HEK293 (cell line): ENCODE results near the gene MYH7B.

Experiments
- CTCF ChIA-PET: fragments of 350-600 bp; formaldehyde crosslinking; extraction: SDS; loops from one replicate; lab custom pipeline; 2021; ENCODE audit warnings: antibody characterized with exemption; lab: Yijun Ruan, JAX
- POLR2A ChIA-PET: fragments of 300-600 bp; formaldehyde crosslinking; extraction: SDS; loops from one replicate; lab custom pipeline; 2020; ENCODE audit warnings: antibody characterized with exemption, inconsistent platforms; lab: Yijun Ruan, JAX
- H3K27ac ChIP-seq: fragments of 200-500 bp; sonication (Bioruptor generic); 2 replicates; pipeline ENCODE4 v1.5.1; 2014; ENCODE audit warnings: low read depth, low read length, control low read depth, inconsistent platforms; ENCODE audit errors: extremely low read depth
- H3K36me3 ChIP-seq, 2 experiments: fragments of 200-500 bp in 1 of 2; sonication (Bioruptor generic) in 1 of 2; 1 replicate in 1 of 2; 2 replicates in 1 of 2; pipeline ENCODE4 v1.5.1; 2014 to 2017; ENCODE audit warnings: inconsistent platforms in 2 of 2, low read length in 2 of 2; ENCODE audit not compliant: control insufficient read depth in 2 of 2, insufficient read depth in 1 of 2
- H3K4me1 ChIP-seq: fragments of 200-500 bp; sonication (Bioruptor generic); 2 replicates; pipeline ENCODE4 v1.5.1; 2014; ENCODE audit warnings: mild to moderate bottlenecking, low read length, inconsistent platforms; ENCODE audit not compliant: control insufficient read depth, insufficient read depth
- H3K4me3 ChIP-seq: 2 replicates; pipeline ENCODE4 v1.5.1; 2011; ENCODE audit warnings: low read depth, mild to moderate bottlenecking, control low read depth, low read length, moderate library complexity
- H3K9me3 ChIP-seq: fragments of 200-500 bp; sonication (Bioruptor generic); 2 replicates; pipeline ENCODE4 v1.5.1; 2014; ENCODE audit warnings: low read depth, low read length, inconsistent platforms; ENCODE audit not compliant: control insufficient read depth, insufficient read depth
- KLF1 ChIP-seq: fragments of 450-650 bp; formaldehyde crosslinking; IDR thresholded peaks from 2 replicates; pipeline ENCODE4 v1.5.1; 2016; ENCODE audit warnings: missing biosample characterization, missing genetic modification characterization
- KLF10 ChIP-seq: fragments of 450-650 bp; IDR thresholded peaks from 2 replicates; pipeline ENCODE4 v1.5.1; 2018; ENCODE audit warnings: missing biosample characterization, mild to moderate bottlenecking, missing genetic modification characterization
- MEIS1 ChIP-seq: sonication (generic); formaldehyde crosslinking; IDR thresholded peaks from 2 replicates; pipeline ENCODE4 v1.8.1; 2022; ENCODE audit warnings: missing genetic modification reagents, mild to moderate bottlenecking, borderline replicate concordance
- OSR2 ChIP-seq: fragments of 450-650 bp; formaldehyde crosslinking; IDR thresholded peaks from 2 replicates; pipeline ENCODE4 v1.5.1; 2016; ENCODE audit warnings: missing biosample characterization, missing genetic modification characterization
- SP2 ChIP-seq: fragments of 450-650 bp; formaldehyde crosslinking; IDR thresholded peaks from 2 replicates; pipeline ENCODE4 v1.5.1; 2016; ENCODE audit warnings: missing biosample characterization, missing genetic modification characterization
- TRIM28 ChIP-seq: IDR thresholded peaks from 2 replicates; pipeline ENCODE4 v1.6.1; 2011; ENCODE audit warnings: low read length, control low read depth, borderline replicate concordance
- ZBTB17 ChIP-seq: fragments of 450-650 bp; formaldehyde crosslinking; IDR thresholded peaks from 2 replicates; pipeline ENCODE4 v1.5.1; 2016; ENCODE audit warnings: missing biosample characterization, missing genetic modification characterization
- ZFHX2 ChIP-seq: fragments of 450-650 bp; formaldehyde crosslinking; conservative IDR thresholded peaks from 2 replicates; pipeline ENCODE4 v1.5.1; 2016; ENCODE audit warnings: missing biosample characterization, missing genetic modification characterization
- ZNF146 ChIP-seq: fragments of 450-650 bp; formaldehyde crosslinking; IDR thresholded peaks from 2 replicates; pipeline ENCODE4 v1.5.1; 2016; ENCODE audit warnings: missing biosample characterization, missing genetic modification characterization
- ZNF184 ChIP-seq: fragments of 450-650 bp; IDR thresholded peaks from 2 replicates; pipeline ENCODE4 v1.5.1; 2018; ENCODE audit warnings: missing biosample characterization, mild to moderate bottlenecking, missing genetic modification characterization
- ZNF24 ChIP-seq: fragments of 450-650 bp; formaldehyde crosslinking; IDR thresholded peaks from 2 replicates; pipeline ENCODE4 v1.5.1; 2016; ENCODE audit warnings: missing biosample characterization, missing genetic modification characterization
- ZNF394 ChIP-seq: fragments of 450-650 bp; formaldehyde crosslinking; IDR thresholded peaks from 2 replicates; pipeline ENCODE4 v1.5.1; 2016; ENCODE audit warnings: missing biosample characterization, missing genetic modification characterization, mild to moderate bottlenecking, moderate library complexity, borderline replicate concordance
- ZNF404 ChIP-seq: fragments of 450-650 bp; formaldehyde crosslinking; IDR thresholded peaks from 2 replicates; pipeline ENCODE4 v1.5.1; 2017; ENCODE audit warnings: missing biosample characterization, missing genetic modification characterization
- ZNF416 ChIP-seq: fragments of 450-650 bp; formaldehyde crosslinking; IDR thresholded peaks from 2 replicates; pipeline ENCODE4 v1.5.1; 2016; ENCODE audit warnings: missing biosample characterization, missing genetic modification characterization
- ZNF473 ChIP-seq: fragments of 450-650 bp; formaldehyde crosslinking; IDR thresholded peaks from 2 replicates; pipeline ENCODE4 v1.5.1; 2017; ENCODE audit warnings: missing biosample characterization, missing genetic modification characterization
- ZNF623 ChIP-seq: fragments of 450-650 bp; formaldehyde crosslinking; IDR thresholded peaks from 2 replicates; pipeline ENCODE4 v1.5.1; 2016; ENCODE audit warnings: missing biosample characterization, missing genetic modification characterization
- ZNF626 ChIP-seq: fragments of 450-650 bp; sonication (Bioruptor Pico); formaldehyde crosslinking; IDR thresholded peaks from 2 replicates; pipeline ENCODE4 v1.5.1; 2018; ENCODE audit warnings: missing biosample characterization, missing genetic modification characterization, inconsistent platforms
- ZNF76 ChIP-seq: fragments of 450-650 bp; formaldehyde crosslinking; IDR thresholded peaks from 2 replicates; pipeline ENCODE4; 2016; ENCODE audit warnings: low read depth, missing biosample characterization, missing genetic modification characterization, borderline replicate concordance
- ZNF792 ChIP-seq: fragments of 450-650 bp; formaldehyde crosslinking; IDR thresholded peaks from 2 replicates; pipeline ENCODE4 v1.5.1; 2016; ENCODE audit warnings: missing biosample characterization, missing genetic modification characterization
- ZNF837 ChIP-seq: fragments of 450-650 bp; formaldehyde crosslinking; IDR thresholded peaks from 2 replicates; pipeline ENCODE4 v1.5.1; 2016; ENCODE audit warnings: missing biosample characterization, missing genetic modification characterization
- TF ChIP-seq, protein P1 (sequence below): fragments of 450-650 bp; formaldehyde crosslinking; IDR thresholded peaks from 2 replicates; pipeline ENCODE4 v1.5.1; 2016; ENCODE audit warnings: missing biosample characterization, missing genetic modification characterization, low read depth
- TF ChIP-seq, protein P2 (sequence below): fragments of 450-650 bp; formaldehyde crosslinking; IDR thresholded peaks from 2 replicates; pipeline ENCODE4 v1.5.1; 2017; ENCODE audit warnings: missing biosample characterization, missing genetic modification characterization
- TF ChIP-seq, protein P3 (sequence below): fragments of 450-650 bp; formaldehyde crosslinking; IDR thresholded peaks from 2 replicates; pipeline ENCODE4 v1.5.1; 2016; ENCODE audit warnings: missing biosample characterization, missing genetic modification characterization
- TF ChIP-seq, protein P4 (sequence below): fragments of 450-650 bp; formaldehyde crosslinking; IDR thresholded peaks from 2 replicates; pipeline ENCODE4 v1.5.1; 2016; ENCODE audit warnings: missing biosample characterization, missing genetic modification characterization, low read depth
- TF ChIP-seq, protein P5 (sequence below): sonication (generic); formaldehyde crosslinking; IDR thresholded peaks from 2 replicates; pipeline ENCODE4 v1.8.1; 2022; ENCODE audit warnings: mild to moderate bottlenecking, moderate library complexity, missing genetic modification reagents

Gene MYH7B

DNA sequence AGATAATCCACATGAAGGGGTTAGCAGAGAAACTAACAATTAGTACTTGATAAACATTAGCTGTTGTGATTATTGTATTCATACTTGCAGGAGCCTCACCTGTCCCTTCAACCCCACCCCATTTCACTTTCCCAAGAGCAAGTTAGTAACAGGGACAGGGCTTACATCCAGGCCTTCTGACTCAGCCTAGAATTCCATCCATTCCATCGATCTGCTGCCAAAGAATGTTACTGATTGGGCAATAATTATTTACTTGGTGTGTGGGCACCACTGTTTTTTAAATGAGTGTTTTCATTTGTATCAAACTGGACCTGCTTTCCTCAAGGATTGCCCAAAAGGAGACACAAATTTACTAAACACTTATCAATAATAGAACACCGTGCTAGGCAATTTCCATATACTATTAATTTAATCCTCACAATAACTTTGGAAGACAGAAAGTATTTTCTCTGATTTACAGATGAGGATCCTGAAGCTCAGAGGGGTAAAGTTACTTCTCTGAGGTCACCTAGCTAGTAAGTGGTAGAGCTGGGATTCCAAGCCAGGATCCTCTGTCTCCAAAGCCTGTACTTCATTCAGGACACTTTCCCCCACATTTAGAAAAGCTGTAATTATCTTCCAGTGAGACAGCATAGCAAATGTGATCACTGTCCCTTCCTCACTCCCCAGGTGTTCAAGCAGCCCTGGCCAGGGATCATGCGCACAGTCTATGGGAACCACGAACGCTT is 32.9 kb upstream of the MYH7B start:
- TF ChIP-seq ZNF626 (tag by site-specific recombination) (no peak), ZNF24 (tag by site-specific recombination) (no peak), ZNF184 (tag by site-specific recombination) (no peak), ZNF837 (no peak), KLF1 (tag by site-specific recombination) (no peak)
- TF ChIP-seq, protein P1, sequence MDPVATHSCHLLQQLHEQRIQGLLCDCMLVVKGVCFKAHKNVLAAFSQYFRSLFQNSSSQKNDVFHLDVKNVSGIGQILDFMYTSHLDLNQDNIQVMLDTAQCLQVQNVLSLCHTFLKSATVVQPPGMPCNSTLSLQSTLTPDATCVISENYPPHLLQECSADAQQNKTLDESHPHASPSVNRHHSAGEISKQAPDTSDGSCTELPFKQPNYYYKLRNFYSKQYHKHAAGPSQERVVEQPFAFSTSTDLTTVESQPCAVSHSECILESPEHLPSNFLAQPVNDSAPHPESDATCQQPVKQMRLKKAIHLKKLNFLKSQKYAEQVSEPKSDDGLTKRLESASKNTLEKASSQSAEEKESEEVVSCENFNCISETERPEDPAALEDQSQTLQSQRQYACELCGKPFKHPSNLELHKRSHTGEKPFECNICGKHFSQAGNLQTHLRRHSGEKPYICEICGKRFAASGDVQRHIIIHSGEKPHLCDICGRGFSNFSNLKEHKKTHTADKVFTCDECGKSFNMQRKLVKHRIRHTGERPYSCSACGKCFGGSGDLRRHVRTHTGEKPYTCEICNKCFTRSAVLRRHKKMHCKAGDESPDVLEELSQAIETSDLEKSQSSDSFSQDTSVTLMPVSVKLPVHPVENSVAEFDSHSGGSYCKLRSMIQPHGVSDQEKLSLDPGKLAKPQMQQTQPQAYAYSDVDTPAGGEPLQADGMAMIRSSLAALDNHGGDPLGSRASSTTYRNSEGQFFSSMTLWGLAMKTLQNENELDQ: no peak
- no peaks in the 10 kb centered on the region for H3K9me3 ChIP-seq
- H3K36me3 ChIP-seq: peaks cover 0 to 65% of the 10 kb centered on the region in 2 experiments; a peak in 1 of 3 replicates
- CTCF ChIA-PET: no interaction called here
- POLR2A ChIA-PET: no interaction called here
- no peak overlapping the region for H3K27ac ChIP-seq
- no peaks in the 10 kb centered on the region for H3K4me1 ChIP-seq
- no peak overlapping the region for H3K4me3 ChIP-seq

DNA sequence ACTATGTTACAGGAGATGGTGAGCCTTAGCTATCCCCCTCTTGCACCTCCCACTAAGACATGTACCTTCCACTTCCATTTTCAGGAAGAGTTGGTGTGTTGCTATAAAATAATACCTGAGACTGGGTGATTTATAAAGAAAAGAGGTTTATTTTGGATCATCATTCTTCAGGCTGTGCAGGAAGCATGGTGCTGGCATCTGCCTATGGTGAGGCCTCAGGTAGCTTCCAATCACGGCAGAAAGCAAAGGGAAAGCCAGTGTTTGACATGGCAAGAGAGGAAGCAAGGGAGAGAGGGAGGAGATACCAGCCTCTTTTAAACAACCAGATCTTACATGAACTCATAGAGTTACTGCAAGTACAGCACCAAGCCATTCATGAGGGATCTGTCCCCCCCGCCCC is 32.3 kb upstream of the MYH7B start:
- no peaks in the 10 kb centered on the region for H3K4me1 ChIP-seq
- CTCF ChIA-PET: no interaction called here
- POLR2A ChIA-PET: no interaction called here
- H3K27ac ChIP-seq: no peak overlapping the region
- H3K36me3 ChIP-seq: peaks cover 0 to 71% of the 10 kb centered on the region in 2 experiments; a peak in 1 of 3 replicates
- no peak overlapping the region for H3K4me3 ChIP-seq
- H3K9me3 ChIP-seq: no peaks in the 10 kb centered on the region
- TF ChIP-seq, protein P2, sequence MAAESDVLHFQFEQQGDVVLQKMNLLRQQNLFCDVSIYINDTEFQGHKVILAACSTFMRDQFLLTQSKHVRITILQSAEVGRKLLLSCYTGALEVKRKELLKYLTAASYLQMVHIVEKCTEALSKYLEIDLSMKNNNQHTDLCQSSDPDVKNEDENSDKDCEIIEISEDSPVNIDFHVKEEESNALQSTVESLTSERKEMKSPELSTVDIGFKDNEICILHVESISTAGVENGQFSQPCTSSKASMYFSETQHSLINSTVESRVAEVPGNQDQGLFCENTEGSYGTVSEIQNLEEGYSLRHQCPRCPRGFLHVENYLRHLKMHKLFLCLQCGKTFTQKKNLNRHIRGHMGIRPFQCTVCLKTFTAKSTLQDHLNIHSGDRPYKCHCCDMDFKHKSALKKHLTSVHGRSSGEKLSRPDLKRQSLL (tag by site-specific recombination): no peak
- TF ChIP-seq ZNF623 (tag by site-specific recombination): no peak
- TF ChIP-seq OSR2: no peak
- no peak for TF ChIP-seq ZFHX2 (tag by site-specific recombination)
- TF ChIP-seq ZNF146 (tag by site-specific recombination): no peak
- TF ChIP-seq TRIM28: no peak
- TF ChIP-seq KLF10 (tag by site-specific recombination): no peak
- no peak for TF ChIP-seq ZNF394 (tag by site-specific recombination)
- no peak for TF ChIP-seq ZNF416 (tag by site-specific recombination)
- TF ChIP-seq ZNF473 (tag by site-specific recombination): no peak

DNA sequence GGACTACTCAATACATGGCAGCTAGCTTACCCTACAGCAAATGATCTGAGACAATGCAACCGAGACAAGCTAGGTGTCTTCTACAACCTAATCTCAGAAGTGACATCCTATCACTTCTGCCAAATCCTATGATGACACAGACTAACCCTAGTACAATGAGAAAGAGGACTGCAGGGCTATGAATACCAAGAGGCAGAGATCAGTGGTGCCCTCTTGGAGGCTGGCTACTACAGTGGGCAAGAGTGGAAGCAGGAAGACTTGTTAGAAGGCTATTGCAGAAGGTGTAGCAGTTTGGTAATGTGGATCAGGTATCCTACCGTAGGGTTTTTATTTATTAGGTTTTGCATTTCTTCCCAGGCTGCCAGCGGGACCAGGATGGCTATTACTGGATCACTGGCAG is 30.3 kb upstream of the MYH7B start:
- no peaks in the 10 kb centered on the region for H3K4me1 ChIP-seq
- H3K27ac ChIP-seq: no peak overlapping the region
- no peaks in the 10 kb centered on the region for H3K9me3 ChIP-seq
- ChIA-PET CTCF (no interaction called here), POLR2A (no interaction called here)
- peaks cover 0 to 82% of the 10 kb centered on the region in 2 experiments; a peak in 2 of 3 replicates for H3K36me3 ChIP-seq
- H3K4me3 ChIP-seq: no peak overlapping the region
- TF ChIP-seq SP2 (tag by site-specific recombination) (no peak), ZNF76 (tag by site-specific recombination) (no peak), ZNF146 (tag by site-specific recombination) (no peak), MEIS1 (no peak), ZBTB17 (tag by site-specific recombination) (no peak), ZNF404 (tag by site-specific recombination) (no peak), ZNF792 (tag by site-specific recombination) (no peak), ZNF626 (tag by site-specific recombination) (no peak)
- TF ChIP-seq, protein P3, sequence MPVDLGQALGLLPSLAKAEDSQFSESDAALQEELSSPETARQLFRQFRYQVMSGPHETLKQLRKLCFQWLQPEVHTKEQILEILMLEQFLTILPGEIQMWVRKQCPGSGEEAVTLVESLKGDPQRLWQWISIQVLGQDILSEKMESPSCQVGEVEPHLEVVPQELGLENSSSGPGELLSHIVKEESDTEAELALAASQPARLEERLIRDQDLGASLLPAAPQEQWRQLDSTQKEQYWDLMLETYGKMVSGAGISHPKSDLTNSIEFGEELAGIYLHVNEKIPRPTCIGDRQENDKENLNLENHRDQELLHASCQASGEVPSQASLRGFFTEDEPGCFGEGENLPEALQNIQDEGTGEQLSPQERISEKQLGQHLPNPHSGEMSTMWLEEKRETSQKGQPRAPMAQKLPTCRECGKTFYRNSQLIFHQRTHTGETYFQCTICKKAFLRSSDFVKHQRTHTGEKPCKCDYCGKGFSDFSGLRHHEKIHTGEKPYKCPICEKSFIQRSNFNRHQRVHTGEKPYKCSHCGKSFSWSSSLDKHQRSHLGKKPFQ (tag by site-specific recombination): no peak
- TF ChIP-seq, protein P4, sequence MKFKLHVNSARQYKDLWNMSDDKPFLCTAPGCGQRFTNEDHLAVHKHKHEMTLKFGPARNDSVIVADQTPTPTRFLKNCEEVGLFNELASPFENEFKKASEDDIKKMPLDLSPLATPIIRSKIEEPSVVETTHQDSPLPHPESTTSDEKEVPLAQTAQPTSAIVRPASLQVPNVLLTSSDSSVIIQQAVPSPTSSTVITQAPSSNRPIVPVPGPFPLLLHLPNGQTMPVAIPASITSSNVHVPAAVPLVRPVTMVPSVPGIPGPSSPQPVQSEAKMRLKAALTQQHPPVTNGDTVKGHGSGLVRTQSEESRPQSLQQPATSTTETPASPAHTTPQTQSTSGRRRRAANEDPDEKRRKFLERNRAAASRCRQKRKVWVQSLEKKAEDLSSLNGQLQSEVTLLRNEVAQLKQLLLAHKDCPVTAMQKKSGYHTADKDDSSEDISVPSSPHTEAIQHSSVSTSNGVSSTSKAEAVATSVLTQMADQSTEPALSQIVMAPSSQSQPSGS (tag by site-specific recombination): no peak
- TF ChIP-seq, protein P5, sequence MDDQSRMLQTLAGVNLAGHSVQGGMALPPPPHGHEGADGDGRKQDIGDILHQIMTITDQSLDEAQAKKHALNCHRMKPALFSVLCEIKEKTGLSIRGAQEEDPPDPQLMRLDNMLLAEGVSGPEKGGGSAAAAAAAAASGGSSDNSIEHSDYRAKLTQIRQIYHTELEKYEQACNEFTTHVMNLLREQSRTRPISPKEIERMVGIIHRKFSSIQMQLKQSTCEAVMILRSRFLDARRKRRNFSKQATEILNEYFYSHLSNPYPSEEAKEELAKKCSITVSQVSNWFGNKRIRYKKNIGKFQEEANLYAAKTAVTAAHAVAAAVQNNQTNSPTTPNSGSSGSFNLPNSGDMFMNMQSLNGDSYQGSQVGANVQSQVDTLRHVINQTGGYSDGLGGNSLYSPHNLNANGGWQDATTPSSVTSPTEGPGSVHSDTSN: no peak
